ENCODE measurements around the gene PIWIL1.

Gene PIWIL1

DNA sequence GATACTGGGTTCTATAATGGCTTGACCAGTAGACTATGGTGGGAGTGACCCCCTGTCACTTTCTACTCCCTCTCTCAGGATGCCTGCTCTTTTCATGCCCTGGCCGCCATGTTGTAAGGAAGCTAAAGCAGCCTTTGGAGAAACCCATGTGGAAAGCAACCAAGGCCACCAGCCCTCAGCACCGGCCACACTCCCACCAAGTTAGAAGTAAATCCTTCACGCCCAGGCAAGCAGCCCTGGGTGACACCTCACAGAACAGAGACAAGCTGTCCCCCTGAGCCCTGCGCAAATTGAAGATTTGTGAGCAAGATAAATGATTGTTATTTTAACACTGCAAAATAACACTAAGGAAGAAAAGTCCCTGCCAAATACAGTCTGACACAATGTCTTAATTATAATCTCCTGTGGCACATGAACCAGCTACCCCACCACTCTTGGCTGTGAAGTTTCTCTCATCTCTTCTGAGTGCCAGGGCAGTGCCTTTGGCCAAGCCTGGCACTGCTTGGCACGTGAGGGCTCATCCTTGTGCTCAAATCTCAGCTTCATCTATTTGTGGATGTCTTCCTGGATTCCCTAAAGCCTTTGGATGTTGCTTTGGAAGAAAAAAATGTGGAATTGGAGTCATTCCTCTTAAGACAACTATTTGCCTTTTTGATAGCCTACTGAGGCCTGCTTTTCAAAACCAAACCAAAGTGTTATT, 39.2 kb upstream of the PIWIL1 start:
- no peak for ATAC-seq (ENCODE audit: low read depth)
- H3K36me3 ChIP-seq (ENCODE audit: low read depth): no peaks in the 10 kb centered on the region
- TF ChIP-seq, protein P1, sequence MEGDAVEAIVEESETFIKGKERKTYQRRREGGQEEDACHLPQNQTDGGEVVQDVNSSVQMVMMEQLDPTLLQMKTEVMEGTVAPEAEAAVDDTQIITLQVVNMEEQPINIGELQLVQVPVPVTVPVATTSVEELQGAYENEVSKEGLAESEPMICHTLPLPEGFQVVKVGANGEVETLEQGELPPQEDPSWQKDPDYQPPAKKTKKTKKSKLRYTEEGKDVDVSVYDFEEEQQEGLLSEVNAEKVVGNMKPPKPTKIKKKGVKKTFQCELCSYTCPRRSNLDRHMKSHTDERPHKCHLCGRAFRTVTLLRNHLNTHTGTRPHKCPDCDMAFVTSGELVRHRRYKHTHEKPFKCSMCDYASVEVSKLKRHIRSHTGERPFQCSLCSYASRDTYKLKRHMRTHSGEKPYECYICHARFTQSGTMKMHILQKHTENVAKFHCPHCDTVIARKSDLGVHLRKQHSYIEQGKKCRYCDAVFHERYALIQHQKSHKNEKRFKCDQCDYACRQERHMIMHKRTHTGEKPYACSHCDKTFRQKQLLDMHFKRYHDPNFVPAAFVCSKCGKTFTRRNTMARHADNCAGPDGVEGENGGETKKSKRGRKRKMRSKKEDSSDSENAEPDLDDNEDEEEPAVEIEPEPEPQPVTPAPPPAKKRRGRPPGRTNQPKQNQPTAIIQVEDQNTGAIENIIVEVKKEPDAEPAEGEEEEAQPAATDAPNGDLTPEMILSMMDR (IDR thresholded peaks at IDR 0.05; ENCODE audit: poor library complexity, severe bottlenecking): no peak
- H3K27me3 ChIP-seq (ENCODE audit: insufficient read depth, poor library complexity, severe bottlenecking): peaks cover 3% of the 10 kb centered on the region
- no peak overlapping the region for H3K4me3 ChIP-seq (ENCODE audit: severe bottlenecking)
- H3K9me3 ChIP-seq (ENCODE audit: severe bottlenecking): no peaks in the 10 kb centered on the region
- H3K4me1 ChIP-seq (ENCODE audit: insufficient read depth, poor library complexity, severe bottlenecking): no peaks in the 10 kb centered on the region
- H3K27ac ChIP-seq (ENCODE audit: poor library complexity, severe bottlenecking): no peak overlapping the region
- DNase-seq (ENCODE audit: low spot score): no peak

DNA sequence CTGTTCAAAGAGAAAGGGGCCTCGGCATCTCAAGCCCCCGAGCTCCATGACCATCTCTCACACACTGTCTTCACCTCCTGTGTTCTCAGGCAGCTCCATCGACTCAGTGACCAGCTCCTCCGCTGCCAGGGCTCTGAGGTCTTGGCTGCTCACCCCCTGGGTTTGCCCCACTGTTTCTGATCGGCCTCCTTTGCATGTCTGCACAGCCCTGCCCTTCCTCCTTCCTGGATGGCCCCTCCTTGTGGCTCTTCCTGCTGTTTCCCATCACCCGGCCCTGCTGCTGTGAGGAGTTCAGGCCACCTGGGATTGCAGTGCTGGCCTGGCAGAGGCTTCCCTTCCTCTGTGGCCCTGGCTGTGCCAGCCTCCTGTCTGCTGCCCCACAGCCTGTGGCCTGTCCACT, 38.1 kb upstream of the PIWIL1 start:
- Histone ChIP-seq H3K27me3 (ENCODE audit: insufficient read depth, poor library complexity, severe bottlenecking) (peaks cover 12% of the 10 kb centered on the region), H3K9me3 (ENCODE audit: severe bottlenecking) (no peaks in the 10 kb centered on the region), H3K4me3 (ENCODE audit: severe bottlenecking) (no peak overlapping the region), H3K4me1 (ENCODE audit: insufficient read depth, poor library complexity, severe bottlenecking) (no peaks in the 10 kb centered on the region), H3K36me3 (ENCODE audit: low read depth) (no peaks in the 10 kb centered on the region), H3K27ac (ENCODE audit: poor library complexity, severe bottlenecking) (no peak overlapping the region)
- no peak for ATAC-seq (ENCODE audit: low read depth)
- TF ChIP-seq, protein P1 (IDR thresholded peaks at IDR 0.05; ENCODE audit: poor library complexity, severe bottlenecking): no peak
- no peak for DNase-seq (ENCODE audit: low spot score)

DNA sequence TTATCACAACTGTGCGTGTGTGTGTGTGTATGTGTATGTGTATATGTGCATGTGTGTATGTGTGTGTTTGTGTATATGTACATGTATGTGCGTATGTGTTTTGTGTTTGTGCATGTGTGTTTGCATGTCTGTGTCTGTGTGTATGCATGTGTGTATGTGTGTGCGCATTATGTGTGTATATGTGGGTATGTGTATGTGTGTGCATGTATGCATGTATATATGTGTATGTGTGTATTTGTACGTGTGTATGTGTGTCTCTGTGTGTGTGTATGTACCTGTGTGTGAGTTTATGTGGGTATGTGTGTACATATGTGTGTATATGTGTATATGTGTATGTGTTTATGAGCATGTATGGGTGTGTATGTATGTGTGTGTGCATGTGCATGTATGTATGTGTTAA, 37.6 kb upstream of the PIWIL1 start:
- no peak overlapping the region for H3K27ac ChIP-seq (ENCODE audit: poor library complexity, severe bottlenecking)
- no peaks in the 10 kb centered on the region for H3K4me1 ChIP-seq (ENCODE audit: insufficient read depth, poor library complexity, severe bottlenecking)
- no peak overlapping the region for H3K4me3 ChIP-seq (ENCODE audit: severe bottlenecking)
- no peaks in the 10 kb centered on the region for H3K36me3 ChIP-seq (ENCODE audit: low read depth)
- TF ChIP-seq, protein P1 (IDR thresholded peaks at IDR 0.05; ENCODE audit: poor library complexity, severe bottlenecking): no peak
- no peaks in the 10 kb centered on the region for H3K9me3 ChIP-seq (ENCODE audit: severe bottlenecking)
- ATAC-seq (ENCODE audit: low read depth) (no peak), DNase-seq (ENCODE audit: low spot score) (no peak)
- H3K27me3 ChIP-seq (ENCODE audit: insufficient read depth, poor library complexity, severe bottlenecking): peaks cover 12% of the 10 kb centered on the region

DNA sequence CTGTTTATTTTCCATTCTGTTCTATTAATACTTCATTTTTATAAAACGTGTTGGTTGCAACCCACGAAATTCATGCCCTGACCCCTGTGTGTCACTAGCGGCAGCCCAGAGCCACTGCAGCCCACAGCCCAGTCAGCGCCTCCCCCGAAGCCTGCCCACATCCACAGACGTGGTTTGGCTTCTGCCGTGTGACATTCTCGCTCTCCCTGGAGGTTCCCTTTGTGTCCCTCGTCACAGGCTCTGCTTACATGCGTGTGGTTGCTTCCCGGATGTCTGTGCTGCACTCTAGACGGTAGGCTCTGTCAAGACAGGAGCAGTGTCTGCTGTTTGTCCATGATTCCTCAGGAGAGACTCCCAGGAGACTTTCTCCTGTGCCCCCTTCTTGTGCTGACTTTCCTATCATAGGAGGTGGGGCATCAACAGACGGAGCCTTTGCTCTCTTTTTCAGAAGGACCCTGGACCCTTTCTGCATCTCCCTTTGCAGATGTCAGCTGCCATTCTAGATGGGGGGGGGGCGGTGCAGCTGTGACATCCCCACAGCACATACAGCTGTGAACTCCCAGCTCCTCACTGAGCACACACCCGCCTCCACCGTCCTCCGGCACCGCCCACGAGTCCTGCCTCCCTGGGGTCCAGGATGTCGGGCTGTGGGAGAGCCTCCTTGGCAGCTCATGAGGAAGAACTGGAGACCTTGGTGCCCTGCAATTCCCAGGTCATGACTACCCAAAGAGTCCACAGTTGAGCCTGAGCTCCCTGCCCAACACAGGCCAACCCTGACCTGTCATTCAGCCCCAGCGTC, 36.8 kb upstream of the PIWIL1 start:
- TF ChIP-seq, protein P1 (IDR thresholded peaks at IDR 0.05; ENCODE audit: poor library complexity, severe bottlenecking): no peak
- no peak overlapping the region for H3K4me3 ChIP-seq (ENCODE audit: severe bottlenecking)
- no peaks in the 10 kb centered on the region for H3K36me3 ChIP-seq (ENCODE audit: low read depth)
- no peaks in the 10 kb centered on the region for H3K4me1 ChIP-seq (ENCODE audit: insufficient read depth, poor library complexity, severe bottlenecking)
- no peaks in the 10 kb centered on the region for H3K9me3 ChIP-seq (ENCODE audit: severe bottlenecking)
- no peak overlapping the region for H3K27ac ChIP-seq (ENCODE audit: poor library complexity, severe bottlenecking)
- peaks cover 12% of the 10 kb centered on the region for H3K27me3 ChIP-seq (ENCODE audit: insufficient read depth, poor library complexity, severe bottlenecking)
- DNase-seq (ENCODE audit: low spot score): no peak
- no peak for ATAC-seq (ENCODE audit: low read depth)

DNA sequence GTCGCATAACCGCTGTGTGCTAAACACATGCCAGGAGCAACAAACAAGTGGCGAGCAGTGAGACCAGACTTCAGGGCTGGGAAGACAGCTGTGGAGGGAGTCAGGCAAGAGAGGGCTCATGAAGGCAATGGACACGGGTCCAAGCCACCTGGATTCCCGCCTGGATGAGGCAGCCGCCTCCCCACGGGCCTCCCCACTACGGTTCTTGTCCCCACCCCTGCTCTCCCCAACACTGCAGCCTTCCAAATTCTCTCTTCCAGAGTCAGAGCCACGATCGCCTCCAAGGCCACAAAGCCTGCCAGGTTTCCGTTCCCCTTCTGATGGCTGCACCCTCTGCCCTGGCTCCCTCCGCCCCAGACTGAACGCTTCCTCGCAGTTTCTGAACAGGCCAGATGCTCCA, 36.1 kb upstream of the PIWIL1 start:
- Histone ChIP-seq H3K27ac (ENCODE audit: poor library complexity, severe bottlenecking) (no peak overlapping the region), H3K36me3 (ENCODE audit: low read depth) (no peaks in the 10 kb centered on the region), H3K9me3 (ENCODE audit: severe bottlenecking) (no peaks in the 10 kb centered on the region), H3K27me3 (ENCODE audit: insufficient read depth, poor library complexity, severe bottlenecking) (peaks cover 12% of the 10 kb centered on the region), H3K4me1 (ENCODE audit: insufficient read depth, poor library complexity, severe bottlenecking) (no peaks in the 10 kb centered on the region), H3K4me3 (ENCODE audit: severe bottlenecking) (no peak overlapping the region)
- ATAC-seq (ENCODE audit: low read depth): no peak
- DNase-seq (ENCODE audit: low spot score): no peak
- TF ChIP-seq, protein P1 (IDR thresholded peaks at IDR 0.05; ENCODE audit: poor library complexity, severe bottlenecking): no peak

All from RWPE2 (cell line).